Fibroblast of lung (primary cell): ENCODE measurements around the gene SLC6A7. TPM values are rescaled to one million over a fixed set of nuclear protein-coding genes. Genes with fewer than 3 reads are reported as not detected.
A peak's percentile ranks its signal among the peaks of the same experiment; 100 is the strongest.

ENCODE experiments used
- DNase-seq, 2 donors: peaks; one replicate each; pipeline versions ENCODE4 v3.0.0 to v3.0.0-alpha.2; 2010; ENCODE audit warnings: low read depth in 2 of 2
- H2AFZ ChIP-seq: 2 replicates; pipeline ENCODE4 v1.5.1; 2012; ENCODE audit warnings: low read length, control low read depth, inconsistent platforms
- H3K27ac ChIP-seq: 2 replicates; pipeline ENCODE4 v1.5.1; 2011; ENCODE audit warnings: low read length, control low read depth; ENCODE audit not compliant: insufficient read depth
- H3K27me3 ChIP-seq: 2 replicates; pipeline ENCODE4 v1.5.1; 2011; ENCODE audit warnings: mild to moderate bottlenecking, low read length; ENCODE audit not compliant: control insufficient read depth, insufficient read depth
- H3K36me3 ChIP-seq: 2 replicates; pipeline ENCODE4 v1.5.1; 2011; ENCODE audit warnings: low read length; ENCODE audit not compliant: control insufficient read depth, insufficient read depth
- H3K4me1 ChIP-seq: 2 replicates; pipeline ENCODE4 v1.5.1; 2011; ENCODE audit warnings: low read length; ENCODE audit not compliant: control insufficient read depth, insufficient read depth; ENCODE audit errors: extremely low read depth
- H3K4me2 ChIP-seq: 2 replicates; pipeline ENCODE4 v1.5.1; 2011; ENCODE audit warnings: low read length, control low read depth; ENCODE audit not compliant: insufficient read depth; ENCODE audit errors: extremely low read depth
- H3K4me3 ChIP-seq, 4 experiments: fragments of 200-600 bp in 1 of 4; sonication (generic) in 1 of 4; replicated peaks in 1 of 4; 2 replicates each; pipeline ENCODE4 v1.5.1; 2011 to 2016; ENCODE audit warnings: low read length in 4 of 4, low read depth in 3 of 4, mild to moderate bottlenecking in 3 of 4, control low read depth in 2 of 4, inconsistent platforms in 1 of 4, mixed read lengths in 1 of 4; ENCODE audit not compliant: insufficient read depth in 1 of 4; ENCODE audit errors: control extremely low read depth in 1 of 4
- H3K79me2 ChIP-seq: 2 replicates; pipeline ENCODE4 v1.5.1; 2012; ENCODE audit warnings: mild to moderate bottlenecking, low read length, inconsistent platforms; ENCODE audit not compliant: control insufficient read depth, insufficient read depth
- H3K9ac ChIP-seq: 2 replicates; pipeline ENCODE4 v1.5.1; 2011; ENCODE audit warnings: mild to moderate bottlenecking, low read length, control low read depth; ENCODE audit not compliant: insufficient read depth
- H3K9me3 ChIP-seq: 2 replicates; pipeline ENCODE4 v1.5.1; 2012; ENCODE audit warnings: low read depth, low read length; ENCODE audit not compliant: control insufficient read depth, insufficient read depth
- H4K20me1 ChIP-seq: 2 replicates; pipeline ENCODE4 v1.5.1; 2011; ENCODE audit warnings: low read length; ENCODE audit not compliant: control insufficient read depth, insufficient read depth; ENCODE audit errors: extremely low read depth
- CTCF ChIP-seq, 2 donors: IDR thresholded peaks in 1 of 2; conservative IDR thresholded peaks in 1 of 2; 1 replicate in 1 of 2; 2 replicates in 1 of 2; pipeline ENCODE4 v1.5.1; 2011 to 2012; ENCODE audit warnings: low read length in 2 of 2, control low read depth in 1 of 2, inconsistent platforms in 1 of 2, low read depth in 1 of 2, mild to moderate bottlenecking in 1 of 2
- EZH2 ChIP-seq: IDR thresholded peaks from 2 replicates; pipeline ENCODE4 v1.5.1; 2012; ENCODE audit warnings: low read length, control low read depth, mild to moderate bottlenecking; ENCODE audit errors: missing control alignments
- polyA plus RNA-seq, 2 donors: library from polyadenylated mRNA; depleted of rRNA in 1 of 2; stranded (reverse) in 1 of 2; unstranded in 1 of 2; fragments of >200 nt; gene quantifications; 2 replicates each; pipeline ENCODE4 v1.2.1, GENCODE V29; 2011 to 2012; ENCODE audit warnings: missing spikeins in 1 of 2
- total RNA-seq: library from RNA; depleted of rRNA; stranded (reverse); fragments of >200 nt; gene quantifications from 2 replicates; pipeline ENCODE4 v1.2.1, GENCODE V29; 2014

Gene SLC6A7
- total and polyA plus RNA-seq, 2 donors (not counting 1 experiment from before 2014, with no cell fraction given): 0.02 TPM; not detected in 1

- Histone ChIP-seq H3K79me2 (peaks cover 45% of the 10 kb centered on the region), H2AFZ (no peak overlapping the region), H3K9me3 (no peaks in the 10 kb centered on the region), H3K4me3 (peak overlapping the region; percentile 30 to 99 (median 82)), H3K9ac (peak overlapping the region; percentile 33), H3K4me1 (peaks cover 38% of the 10 kb centered on the region), H3K4me2 (peak overlapping the region; percentile 92), H3K27me3 (no peaks in the 10 kb centered on the region), H4K20me1 (no peaks in the 10 kb centered on the region), H3K36me3 (peaks cover 6% of the 10 kb centered on the region), H3K27ac (peak overlapping the region; percentile 86)
- TF ChIP-seq EZH2: no peak
- TF ChIP-seq CTCF (conservative IDR thresholded peaks at IDR 0.05 in 1 of 2, IDR thresholded peaks at IDR 0.05 in 1 of 2; ENCODE audit: low read depth in 1 of 2, low read length in 2 of 2): no peak
- DNase-seq: no peak
Measured at GRCh38 chr5:150156027-150156368, 33.9 kb upstream of the SLC6A7 start.

- peaks cover 40% of the 10 kb centered on the region for H3K79me2 ChIP-seq
- TF ChIP-seq EZH2: no peak
- TF ChIP-seq CTCF (conservative IDR thresholded peaks at IDR 0.05 in 1 of 2, IDR thresholded peaks at IDR 0.05 in 1 of 2; ENCODE audit: low read depth in 1 of 2, low read length in 2 of 2): no peak
- H3K36me3 ChIP-seq: peaks cover 4% of the 10 kb centered on the region
- peaks cover 41% of the 10 kb centered on the region for H3K4me1 ChIP-seq
- no peaks in the 10 kb centered on the region for H3K27me3 ChIP-seq
- no peak overlapping the region for H2AFZ ChIP-seq
- no peak overlapping the region for H3K9ac ChIP-seq
- peak overlapping the region; percentile 86 for H3K27ac ChIP-seq
- peak overlapping the region in 1 of 4 experiments; percentile 99 for H3K4me3 ChIP-seq
- no peak for DNase-seq
- H3K4me2 ChIP-seq: no peak overlapping the region
- H3K9me3 ChIP-seq: no peaks in the 10 kb centered on the region
- no peaks in the 10 kb centered on the region for H4K20me1 ChIP-seq
Measured at GRCh38 chr5:150156540-150156939, 33.3 kb upstream of the SLC6A7 start.

GRCh38 chr5:150157168-150157567, 32.7 kb upstream of the SLC6A7 start:
- no peak overlapping the region for H3K4me2 ChIP-seq
- peaks cover 4% of the 10 kb centered on the region for H3K36me3 ChIP-seq
- H3K27ac ChIP-seq: peak overlapping the region; percentile 78
- no peak for DNase-seq
- H4K20me1 ChIP-seq: no peaks in the 10 kb centered on the region
- peaks cover 41% of the 10 kb centered on the region for H3K4me1 ChIP-seq
- peaks cover 34% of the 10 kb centered on the region for H3K79me2 ChIP-seq
- H3K27me3 ChIP-seq: no peaks in the 10 kb centered on the region
- no peak overlapping the region for H3K4me3 ChIP-seq
- H2AFZ ChIP-seq: no peak overlapping the region
- no peaks in the 10 kb centered on the region for H3K9me3 ChIP-seq
- no peak for TF ChIP-seq CTCF (conservative IDR thresholded peaks at IDR 0.05 in 1 of 2, IDR thresholded peaks at IDR 0.05 in 1 of 2; ENCODE audit: low read depth in 1 of 2, low read length in 2 of 2)
- TF ChIP-seq EZH2: no peak
- no peak overlapping the region for H3K9ac ChIP-seq
